H1 (cell line): Measurements from ENCODE around the gene ANGPTL5. TPM values are rescaled to one million over a fixed set of nuclear protein-coding genes. Genes with fewer than 3 reads are reported as not detected.

ENCODE experiments used
- polyA plus RNA-seq, 7 experiments: library from polyadenylated mRNA; depleted of rRNA in 3 of 7; stranded (reverse) in 5 of 7; unstranded in 2 of 7; fragments of >200 nt in 5 of 7; fragments of 200-250 nt in 2 of 7; gene quantifications; 1 replicate in 5 of 7; 2 replicates in 1 of 7; 4 replicates in 1 of 7; pipeline versions ENCODE4 v1.2.1 to v1.2.3, GENCODE V29; 2011 to 2013; ENCODE audit warnings: missing spikeins in 2 of 7, mixed read lengths in 2 of 7
- total RNA-seq: library from RNA; stranded (reverse); fragmentation: NEBNext Ultra II Directional; extraction: Animal tissue kit (Norgen Biotek cat#: 25700); gene quantifications from 2 replicates; pipeline ENCODE4 v1.2.1, GENCODE V29; 2021

ANGPTL5 gene
- total and polyA plus RNA-seq, 2 of the 8 experiments (the other 6 are each of a cell fraction or from before 2014, with no cell fraction given) = not detected

Other genes with a start within 250 kb of the ANGPTL5 start
- gene CEP126, start 1.5 kb downstream of the ANGPTL5 start, total RNA-seq = 1.3 and 1.9 TPM in 2 replicates
- gene CEP126, start 1.5 kb downstream of the ANGPTL5 start, polyA plus RNA-seq (2011; rRNA removed) = 0.60 and 0.76 TPM in 2 replicates
- gene CFAP300, start 130.9 kb upstream of the ANGPTL5 start, total RNA-seq = 1.5 and 2.1 TPM in 2 replicates
- gene CFAP300, start 130.9 kb upstream of the ANGPTL5 start, polyA plus RNA-seq (2011; rRNA removed) = 1.1 and 2.8 TPM in 2 replicates
- gene YAP1, start 193.9 kb upstream of the ANGPTL5 start, total RNA-seq = 108 and 111 TPM in 2 replicates
- gene YAP1, start 193.9 kb upstream of the ANGPTL5 start, polyA plus RNA-seq (2011; rRNA removed) = 62.0 and 95.9 TPM in 2 replicates